ENCODE measurements around the gene RGS14. TPM values are rescaled to one million over a fixed set of nuclear protein-coding genes. Genes with fewer than 3 reads are reported as not detected.

RGS14 gene
- total RNA-seq, 1 donor from 2014 or later: 6.2 TPM

DNA sequence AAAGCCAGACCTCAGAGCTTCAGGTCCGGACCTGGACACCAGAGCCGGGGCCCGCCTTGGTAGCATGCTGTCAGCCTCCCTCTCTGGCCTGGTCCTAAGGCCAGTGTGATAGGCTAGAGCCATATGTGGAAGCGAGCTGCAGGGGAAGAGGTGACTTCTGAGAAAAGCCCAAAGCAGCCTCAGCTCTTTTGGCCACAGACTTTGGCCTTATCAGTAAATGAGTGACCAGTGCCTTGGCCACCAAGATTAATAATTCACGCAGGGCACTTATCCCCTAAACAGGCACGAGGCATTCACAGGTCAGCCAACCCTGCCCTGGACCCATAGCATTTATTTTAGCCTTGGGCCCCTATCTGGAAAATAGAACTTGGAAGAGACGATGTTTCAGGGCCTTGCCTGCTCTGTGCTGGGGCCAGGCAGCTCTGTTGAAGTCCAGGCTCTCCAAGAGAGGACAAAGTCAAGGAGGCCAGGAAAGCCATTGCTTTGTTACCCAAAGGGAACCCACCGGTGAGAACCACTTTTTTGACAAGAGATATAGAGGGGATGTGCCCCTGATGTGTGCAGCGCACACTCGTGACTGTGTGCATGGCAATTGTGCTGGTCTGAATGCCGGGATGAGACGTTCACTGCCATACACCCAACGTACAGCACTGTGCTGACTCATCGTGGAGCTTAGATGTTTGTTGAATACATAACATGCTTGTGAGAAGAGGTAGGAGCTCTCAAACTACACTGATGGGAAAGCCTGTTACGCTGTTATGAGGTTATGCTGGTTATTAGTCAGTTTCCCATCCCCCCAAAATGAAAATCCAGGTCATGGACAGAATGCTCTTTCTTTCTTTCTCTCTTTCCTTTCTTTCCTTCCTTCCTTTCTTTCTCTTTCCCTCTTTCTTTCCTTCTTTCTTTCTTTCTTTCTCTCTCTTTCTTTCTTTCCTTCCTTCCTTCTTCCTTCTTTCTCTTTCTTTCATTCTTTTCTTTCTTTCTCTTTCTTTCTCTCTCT, 21.5 kb downstream of the RGS14 start:
- no peak for DNase-seq (ENCODE audit: extremely low spot score, unreplicated experiment)
- peaks cover 10% of the 10 kb centered on the region for H3K27me3 Mint-ChIP-seq (ENCODE audit: unreplicated experiment)
- TF ChIP-seq, protein P1, sequence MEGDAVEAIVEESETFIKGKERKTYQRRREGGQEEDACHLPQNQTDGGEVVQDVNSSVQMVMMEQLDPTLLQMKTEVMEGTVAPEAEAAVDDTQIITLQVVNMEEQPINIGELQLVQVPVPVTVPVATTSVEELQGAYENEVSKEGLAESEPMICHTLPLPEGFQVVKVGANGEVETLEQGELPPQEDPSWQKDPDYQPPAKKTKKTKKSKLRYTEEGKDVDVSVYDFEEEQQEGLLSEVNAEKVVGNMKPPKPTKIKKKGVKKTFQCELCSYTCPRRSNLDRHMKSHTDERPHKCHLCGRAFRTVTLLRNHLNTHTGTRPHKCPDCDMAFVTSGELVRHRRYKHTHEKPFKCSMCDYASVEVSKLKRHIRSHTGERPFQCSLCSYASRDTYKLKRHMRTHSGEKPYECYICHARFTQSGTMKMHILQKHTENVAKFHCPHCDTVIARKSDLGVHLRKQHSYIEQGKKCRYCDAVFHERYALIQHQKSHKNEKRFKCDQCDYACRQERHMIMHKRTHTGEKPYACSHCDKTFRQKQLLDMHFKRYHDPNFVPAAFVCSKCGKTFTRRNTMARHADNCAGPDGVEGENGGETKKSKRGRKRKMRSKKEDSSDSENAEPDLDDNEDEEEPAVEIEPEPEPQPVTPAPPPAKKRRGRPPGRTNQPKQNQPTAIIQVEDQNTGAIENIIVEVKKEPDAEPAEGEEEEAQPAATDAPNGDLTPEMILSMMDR (IDR thresholded peaks at IDR 0.05): no peak
- H3K4me1 Mint-ChIP-seq (ENCODE audit: unreplicated experiment): peaks cover 9% of the 10 kb centered on the region
- no peak overlapping the region for H3K4me3 Mint-ChIP-seq (ENCODE audit: unreplicated experiment)
- no peak overlapping the region for H3K27ac Mint-ChIP-seq (ENCODE audit: unreplicated experiment)
- no peaks in the 10 kb centered on the region for H3K9me3 Mint-ChIP-seq (ENCODE audit: unreplicated experiment)
- H3K36me3 Mint-ChIP-seq (ENCODE audit: unreplicated experiment): no peaks in the 10 kb centered on the region

DNA sequence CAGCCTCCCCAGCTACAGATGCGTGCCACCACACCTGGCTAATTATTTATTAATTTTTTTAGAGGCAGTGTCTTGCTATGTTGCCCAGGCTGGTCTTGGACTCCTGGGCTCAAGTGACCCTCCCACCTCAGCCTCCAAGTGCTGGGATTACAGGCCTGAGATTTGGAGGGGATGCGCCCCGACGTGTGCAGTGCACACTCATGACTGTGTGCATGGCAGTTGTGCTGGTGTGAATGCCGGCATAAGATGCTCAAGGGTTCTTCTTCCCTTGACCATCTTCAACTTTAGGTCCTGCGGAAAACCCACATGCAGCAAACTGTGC, 23.0 kb downstream of the RGS14 start:
- H3K4me3 Mint-ChIP-seq (ENCODE audit: unreplicated experiment): no peak overlapping the region
- H3K27ac Mint-ChIP-seq (ENCODE audit: unreplicated experiment): no peak overlapping the region
- no peak for DNase-seq (ENCODE audit: extremely low spot score, unreplicated experiment)
- no peaks in the 10 kb centered on the region for H3K9me3 Mint-ChIP-seq (ENCODE audit: unreplicated experiment)
- H3K27me3 Mint-ChIP-seq (ENCODE audit: unreplicated experiment): peaks cover 10% of the 10 kb centered on the region
- H3K4me1 Mint-ChIP-seq (ENCODE audit: unreplicated experiment): peaks cover 9% of the 10 kb centered on the region
- no peaks in the 10 kb centered on the region for H3K36me3 Mint-ChIP-seq (ENCODE audit: unreplicated experiment)
- TF ChIP-seq, protein P1 (IDR thresholded peaks at IDR 0.05): no peak

GRCh38 chr5:177382423-177383029, 24.8 kb downstream of the RGS14 start:
- peaks cover 9% of the 10 kb centered on the region for H3K4me1 Mint-ChIP-seq (ENCODE audit: unreplicated experiment)
- peaks cover 10% of the 10 kb centered on the region for H3K27me3 Mint-ChIP-seq (ENCODE audit: unreplicated experiment)
- no peaks in the 10 kb centered on the region for H3K9me3 Mint-ChIP-seq (ENCODE audit: unreplicated experiment)
- H3K27ac Mint-ChIP-seq (ENCODE audit: unreplicated experiment): no peak overlapping the region
- TF ChIP-seq, protein P1 (IDR thresholded peaks at IDR 0.05): no peak
- DNase-seq (ENCODE audit: extremely low spot score, unreplicated experiment): no peak
- no peak overlapping the region for H3K4me3 Mint-ChIP-seq (ENCODE audit: unreplicated experiment)
- no peaks in the 10 kb centered on the region for H3K36me3 Mint-ChIP-seq (ENCODE audit: unreplicated experiment)

- no peaks in the 10 kb centered on the region for H3K9me3 Mint-ChIP-seq (ENCODE audit: unreplicated experiment)
- H3K27me3 Mint-ChIP-seq (ENCODE audit: unreplicated experiment): peaks cover 10% of the 10 kb centered on the region
- H3K4me3 Mint-ChIP-seq (ENCODE audit: unreplicated experiment): no peak overlapping the region
- no peak for DNase-seq (ENCODE audit: extremely low spot score, unreplicated experiment)
- H3K4me1 Mint-ChIP-seq (ENCODE audit: unreplicated experiment): peaks cover 9% of the 10 kb centered on the region
- TF ChIP-seq, protein P1 (IDR thresholded peaks at IDR 0.05): no peak
- H3K36me3 Mint-ChIP-seq (ENCODE audit: unreplicated experiment): no peaks in the 10 kb centered on the region
- H3K27ac Mint-ChIP-seq (ENCODE audit: unreplicated experiment): no peak overlapping the region
Observed at GRCh38 chr5:177383181-177383580, 25.5 kb downstream of the RGS14 start.

GRCh38 chr5:177384134-177384533, 26.4 kb downstream of the RGS14 start, which contains the start of gene SLC34A1:
Gene SLC34A1 (plus strand): TSS chr5:177384434. CDS start chr5:177385742, 1,308 bp downstream.
- no peak within 1 kb of the TSS for H3K27ac Mint-ChIP-seq (ENCODE audit: unreplicated experiment)
- peaks cover 10% of the 10 kb centered on the region for H3K27me3 Mint-ChIP-seq (ENCODE audit: unreplicated experiment)
- H3K4me1 Mint-ChIP-seq (ENCODE audit: unreplicated experiment): peaks cover 15% of the 10 kb centered on the region
- TF ChIP-seq, protein P1 (IDR thresholded peaks at IDR 0.05): no peak
- DNase-seq (ENCODE audit: extremely low spot score, unreplicated experiment): no peak
- no peak within 1 kb of the TSS for H3K4me3 Mint-ChIP-seq (ENCODE audit: unreplicated experiment)
- no peaks in the 10 kb centered on the region for H3K9me3 Mint-ChIP-seq (ENCODE audit: unreplicated experiment)
- no peaks in the 10 kb centered on the region for H3K36me3 Mint-ChIP-seq (ENCODE audit: unreplicated experiment)
